ENCODE data around the gene TTC39A.

DNA sequence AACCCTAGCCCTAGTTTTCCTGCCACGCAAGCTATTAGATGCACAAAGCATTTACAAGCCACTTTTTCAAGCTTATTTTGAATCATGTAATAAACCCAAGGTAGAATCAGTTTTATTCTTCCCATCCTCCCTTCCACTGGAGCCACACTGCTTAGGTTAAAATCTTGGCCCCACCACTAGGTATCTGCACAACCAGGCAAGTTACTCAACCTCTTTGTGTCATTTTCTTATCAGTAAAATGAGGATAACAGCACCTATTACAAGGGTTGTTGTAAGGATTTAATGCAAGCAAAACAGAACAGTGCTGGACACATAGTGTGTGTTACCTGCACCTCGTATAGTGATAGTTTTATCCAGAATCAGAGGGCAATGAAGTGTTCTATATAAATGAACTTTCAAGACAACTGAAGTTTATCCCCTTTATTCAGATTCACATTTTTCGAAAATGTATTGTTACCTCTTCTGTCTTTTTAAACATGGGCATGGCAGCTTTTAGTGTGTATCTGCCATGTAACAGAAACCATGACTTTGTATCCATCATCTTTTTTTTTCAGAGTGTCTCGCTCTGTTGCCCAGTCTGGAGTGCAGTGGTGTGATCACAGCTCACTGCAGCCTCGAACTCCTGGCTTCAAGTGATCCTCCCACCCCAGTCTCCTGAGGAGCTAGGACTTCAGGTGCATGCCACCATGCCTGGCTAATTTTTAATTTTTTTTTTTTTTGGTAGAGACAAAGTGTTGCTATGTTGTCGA, 17.2 kb upstream of the TTC39A start:
- TF ChIP-seq, protein P1, sequence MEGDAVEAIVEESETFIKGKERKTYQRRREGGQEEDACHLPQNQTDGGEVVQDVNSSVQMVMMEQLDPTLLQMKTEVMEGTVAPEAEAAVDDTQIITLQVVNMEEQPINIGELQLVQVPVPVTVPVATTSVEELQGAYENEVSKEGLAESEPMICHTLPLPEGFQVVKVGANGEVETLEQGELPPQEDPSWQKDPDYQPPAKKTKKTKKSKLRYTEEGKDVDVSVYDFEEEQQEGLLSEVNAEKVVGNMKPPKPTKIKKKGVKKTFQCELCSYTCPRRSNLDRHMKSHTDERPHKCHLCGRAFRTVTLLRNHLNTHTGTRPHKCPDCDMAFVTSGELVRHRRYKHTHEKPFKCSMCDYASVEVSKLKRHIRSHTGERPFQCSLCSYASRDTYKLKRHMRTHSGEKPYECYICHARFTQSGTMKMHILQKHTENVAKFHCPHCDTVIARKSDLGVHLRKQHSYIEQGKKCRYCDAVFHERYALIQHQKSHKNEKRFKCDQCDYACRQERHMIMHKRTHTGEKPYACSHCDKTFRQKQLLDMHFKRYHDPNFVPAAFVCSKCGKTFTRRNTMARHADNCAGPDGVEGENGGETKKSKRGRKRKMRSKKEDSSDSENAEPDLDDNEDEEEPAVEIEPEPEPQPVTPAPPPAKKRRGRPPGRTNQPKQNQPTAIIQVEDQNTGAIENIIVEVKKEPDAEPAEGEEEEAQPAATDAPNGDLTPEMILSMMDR (IDR thresholded peaks at IDR 0.05) = no peak
- TF ChIP-seq POLR2A (IDR thresholded peaks at IDR 0.05) = no peak
